BJ (cell line): Measurements from ENCODE around the gene MYH10. TPM values are rescaled to one million over a fixed set of nuclear protein-coding genes. Genes with fewer than 3 reads are reported as not detected.

Experiments used
- CTCF ChIA-PET: fragments of 350-600 bp; formaldehyde crosslinking; extraction: SDS; loops from one replicate; lab custom pipeline; 2021; ENCODE audit warnings: antibody characterized with exemption, inconsistent platforms; lab: Yijun Ruan, JAX
- POLR2A ChIA-PET: fragments of 300-600 bp; sonication (Branson Sonifier 250); formaldehyde crosslinking; extraction: SDS; loops from one replicate; lab custom pipeline; 2021; ENCODE audit warnings: antibody characterized with exemption; lab: Charles Lee
- DNase-seq: peaks from one replicate; pipeline ENCODE4 v3.0.0-alpha.2; 2011; ENCODE audit warnings: low read depth
- H3K27me3 ChIP-seq: 2 replicates; pipeline ENCODE4 v1.6.0; 2011; ENCODE audit warnings: low read length; ENCODE audit not compliant: control insufficient read depth, insufficient read depth
- H3K36me3 ChIP-seq: 2 replicates; pipeline ENCODE4 v1.5.1; 2011; ENCODE audit warnings: low read length; ENCODE audit not compliant: control insufficient read depth, insufficient read depth
- H3K4me3 ChIP-seq: 2 replicates; pipeline ENCODE4 v1.5.1; 2011; ENCODE audit warnings: low read depth, mild to moderate bottlenecking, control low read depth, low read length
- polyA plus RNA-seq: library from polyadenylated mRNA; depleted of rRNA; stranded (reverse); fragments of >200 nt; gene quantifications from 2 replicates; pipeline ENCODE4 v1.2.3, GENCODE V29; 2011
- TF ChIP-seq, protein P1 (sequence below): IDR thresholded peaks from 2 replicates; pipeline ENCODE4 v1.5.1; 2011; ENCODE audit warnings: low read depth, mild to moderate bottlenecking, control low read depth, inconsistent platforms, low read length, moderate library complexity; ENCODE audit not compliant: insufficient read depth

Gene MYH10
- polyA plus RNA-seq, 1 experiment: 62.1 TPM

DNA sequence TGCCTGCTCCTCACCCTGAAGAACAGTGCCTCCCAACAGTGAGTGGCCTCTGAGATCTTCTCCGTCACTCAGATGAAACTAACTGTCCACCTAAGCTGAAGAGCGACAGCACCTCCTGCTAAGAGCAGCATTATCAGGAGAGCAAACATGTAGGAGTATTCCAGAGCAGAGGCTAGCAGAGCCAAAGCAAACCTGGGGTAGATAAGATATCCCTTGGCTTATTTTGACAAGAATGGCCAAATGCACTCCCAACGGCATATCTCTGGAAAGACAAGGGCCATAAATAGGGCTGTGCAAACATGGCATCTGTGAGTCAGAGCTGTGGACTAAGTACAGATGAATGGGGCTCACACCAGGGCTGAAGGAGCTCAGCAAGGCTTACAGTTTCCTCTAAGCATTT lies 98.5 kb downstream of the MYH10 start:
- CTCF ChIA-PET: no interaction called here
- peaks cover 27% of the 10 kb centered on the region for H3K36me3 ChIP-seq

DNA sequence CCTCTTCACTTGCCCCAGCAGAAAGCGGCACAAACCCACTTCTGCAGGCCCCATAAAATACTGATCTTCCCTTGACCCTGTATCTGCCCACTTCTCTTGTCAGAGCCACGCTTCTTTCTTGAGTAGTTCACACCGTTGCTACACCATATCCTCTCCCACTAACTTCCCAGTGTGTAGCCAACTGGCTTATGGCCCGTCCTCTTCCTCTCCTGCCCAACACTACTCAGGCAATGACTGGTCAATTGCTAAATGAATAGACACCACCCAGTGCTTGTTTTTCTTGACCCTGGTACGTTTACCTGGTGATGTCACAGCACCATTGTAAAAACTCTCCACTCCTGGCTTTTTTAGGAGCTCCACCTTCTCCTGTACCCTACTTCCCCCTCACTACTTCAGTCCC lies 107.9 kb downstream of the MYH10 start:
- no peak for DNase-seq
- POLR2A ChIA-PET: no interaction called here
- Histone ChIP-seq H3K27me3 (no peaks in the 10 kb centered on the region), H3K4me3 (no peak overlapping the region), H3K36me3 (peaks cover 14% of the 10 kb centered on the region)
- CTCF ChIA-PET: interaction anchor here (1.0 to 1.2 kb wide), 3 partner anchors 12 to 224 kb away, joined by 3 to 4 read pairs (median 3); no protein-coding TSS in a partner anchor
- TF ChIP-seq, protein P1, sequence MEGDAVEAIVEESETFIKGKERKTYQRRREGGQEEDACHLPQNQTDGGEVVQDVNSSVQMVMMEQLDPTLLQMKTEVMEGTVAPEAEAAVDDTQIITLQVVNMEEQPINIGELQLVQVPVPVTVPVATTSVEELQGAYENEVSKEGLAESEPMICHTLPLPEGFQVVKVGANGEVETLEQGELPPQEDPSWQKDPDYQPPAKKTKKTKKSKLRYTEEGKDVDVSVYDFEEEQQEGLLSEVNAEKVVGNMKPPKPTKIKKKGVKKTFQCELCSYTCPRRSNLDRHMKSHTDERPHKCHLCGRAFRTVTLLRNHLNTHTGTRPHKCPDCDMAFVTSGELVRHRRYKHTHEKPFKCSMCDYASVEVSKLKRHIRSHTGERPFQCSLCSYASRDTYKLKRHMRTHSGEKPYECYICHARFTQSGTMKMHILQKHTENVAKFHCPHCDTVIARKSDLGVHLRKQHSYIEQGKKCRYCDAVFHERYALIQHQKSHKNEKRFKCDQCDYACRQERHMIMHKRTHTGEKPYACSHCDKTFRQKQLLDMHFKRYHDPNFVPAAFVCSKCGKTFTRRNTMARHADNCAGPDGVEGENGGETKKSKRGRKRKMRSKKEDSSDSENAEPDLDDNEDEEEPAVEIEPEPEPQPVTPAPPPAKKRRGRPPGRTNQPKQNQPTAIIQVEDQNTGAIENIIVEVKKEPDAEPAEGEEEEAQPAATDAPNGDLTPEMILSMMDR: no peak

More for the DNA sequence above, 98.5 kb downstream of the MYH10 start:
- POLR2A ChIA-PET: interaction anchor here (0.5 kb wide), 1 partner anchor 1047 kb away, joined by 3 read pairs; no protein-coding TSS in a partner anchor
- no peak overlapping the region for H3K4me3 ChIP-seq
- TF ChIP-seq, protein P1: no peak
- no peak for DNase-seq
- H3K27me3 ChIP-seq: no peaks in the 10 kb centered on the region

DNA sequence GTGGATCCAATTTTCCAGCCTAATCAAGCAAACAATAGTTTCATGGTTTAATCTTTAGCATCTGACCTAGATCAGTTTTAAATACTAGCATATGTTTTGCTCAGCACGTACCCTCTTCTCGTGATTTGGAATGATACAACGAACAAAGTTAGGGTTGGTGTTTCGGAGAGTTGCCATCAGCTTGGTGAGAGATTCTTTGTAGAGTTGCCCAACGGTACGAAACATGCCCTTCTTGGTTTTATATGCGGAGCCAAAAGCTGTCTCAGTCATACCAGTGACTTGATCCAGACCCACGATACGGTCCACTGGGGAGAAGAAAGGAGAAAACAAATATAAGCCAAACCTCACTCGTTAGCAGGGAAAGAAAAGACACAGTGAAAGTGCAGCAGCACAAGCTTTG lies 109.5 kb downstream of the MYH10 start:
- ChIA-PET POLR2A (no interaction called here), CTCF (interaction anchor here (1.8 kb wide), 1 partner anchor 225 kb away, joined by 5 read pairs; no protein-coding TSS in a partner anchor)
- no peak for DNase-seq

DNA sequence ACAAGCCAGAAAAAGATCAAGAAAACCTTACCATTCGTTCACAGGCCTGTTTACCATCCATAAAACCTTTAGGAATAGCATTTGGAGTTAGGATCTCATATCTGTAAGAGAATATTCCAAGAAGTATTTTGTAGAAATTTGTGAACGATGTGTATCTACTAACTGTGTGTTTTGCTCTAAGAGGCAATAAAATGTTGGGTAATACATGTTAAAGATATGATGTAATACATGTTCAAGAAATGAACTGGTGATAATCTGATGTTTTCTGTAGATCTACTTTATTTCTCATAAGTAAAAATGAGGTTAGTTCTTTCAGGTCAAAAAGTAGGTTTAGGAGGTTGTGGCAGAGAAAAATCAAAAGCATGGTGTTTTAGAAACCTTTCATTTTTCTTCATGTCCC lies 111.7 kb downstream of the MYH10 start:
- no peak for DNase-seq
- POLR2A ChIA-PET: no interaction called here
- peaks cover 14% of the 10 kb centered on the region for H3K36me3 ChIP-seq
- H3K4me3 ChIP-seq: no peak overlapping the region
- TF ChIP-seq, protein P1: no peak
- H3K27me3 ChIP-seq: no peaks in the 10 kb centered on the region
- CTCF ChIA-PET: interaction anchor here (1.4 kb wide), 1 partner anchor 15 kb away, joined by 3 read pairs; no protein-coding TSS in a partner anchor

More for the DNA sequence above, 109.5 kb downstream of the MYH10 start:
- TF ChIP-seq, protein P1: no peak
- no peaks in the 10 kb centered on the region for H3K27me3 ChIP-seq
- no peak overlapping the region for H3K4me3 ChIP-seq
- peaks cover 11% of the 10 kb centered on the region for H3K36me3 ChIP-seq

DNA sequence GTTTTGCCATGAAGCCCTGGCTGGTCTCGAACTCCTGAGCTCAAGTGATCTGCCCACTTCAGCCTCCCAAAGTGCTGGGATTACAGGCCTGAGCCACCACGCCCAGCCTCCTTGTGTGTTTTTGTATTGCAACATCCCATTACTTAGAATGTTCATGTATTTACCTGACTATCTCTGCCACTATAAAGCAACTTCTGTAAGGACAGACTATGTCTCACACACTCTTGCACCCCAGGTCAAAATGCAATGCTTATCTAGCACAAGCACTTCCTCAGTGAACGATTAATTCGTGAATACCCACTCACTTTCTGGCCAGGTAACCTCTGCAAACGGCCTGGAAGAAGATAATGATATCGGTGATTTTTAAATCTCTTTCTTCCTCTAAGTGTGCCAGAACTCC lies 112.2 kb downstream of the MYH10 start:
- DNase-seq: no peak
- POLR2A ChIA-PET: no interaction called here
- no peak overlapping the region for H3K4me3 ChIP-seq
- H3K27me3 ChIP-seq: no peaks in the 10 kb centered on the region
- TF ChIP-seq, protein P1: no peak
- peaks cover 13% of the 10 kb centered on the region for H3K36me3 ChIP-seq
- CTCF ChIA-PET: interaction anchor here (1.4 kb wide), 1 partner anchor 16 kb away, joined by 3 read pairs; no protein-coding TSS in a partner anchor
